ENCODE data around the gene RAB33A.
A peak's percentile ranks its signal among the peaks of the same experiment; 100 is the strongest.

The RAB33A gene

GRCh38 chrX:130173190-130173895, 1.6 kb downstream of the RAB33A start:
- peak overlapping the region; percentile 25; the same call in 1 of the 2 replicates for H3K27ac ChIP-seq
- no peak for TF ChIP-seq ZFX (IDR thresholded peaks at IDR 0.05; ENCODE audit: borderline replicate concordance)

- TF ChIP-seq ZFX (IDR thresholded peaks at IDR 0.05; ENCODE audit: borderline replicate concordance) (no peak), CTCF (IDR thresholded peaks at IDR 0.05) (no peak)
- no peak overlapping the region; the same call in 1 of the 2 replicates for H3K27ac ChIP-seq
Measured at GRCh38 chrX:130174045-130174704, 2.4 kb downstream of the RAB33A start.

GRCh38 chrX:130174937-130175336, 3.2 kb downstream of the RAB33A start:
- TF ChIP-seq CTCF (IDR thresholded peaks at IDR 0.05), result no peak
- TF ChIP-seq ZFX (IDR thresholded peaks at IDR 0.05; ENCODE audit: borderline replicate concordance), result no peak
- no peak overlapping the region for H3K27ac ChIP-seq

- TF ChIP-seq CTCF (IDR thresholded peaks at IDR 0.05) (no peak), ZFX (IDR thresholded peaks at IDR 0.05; ENCODE audit: borderline replicate concordance) (no peak)
- H3K27ac ChIP-seq, result no peak overlapping the region
Measured at GRCh38 chrX:130176354-130176776, 4.6 kb downstream of the RAB33A start.

GRCh38 chrX:130176942-130177341, 5.2 kb downstream of the RAB33A start:
- H3K27ac ChIP-seq, result no peak overlapping the region
- no peak for TF ChIP-seq CTCF (IDR thresholded peaks at IDR 0.05)
- TF ChIP-seq ZFX (IDR thresholded peaks at IDR 0.05; ENCODE audit: borderline replicate concordance), result no peak

GRCh38 chrX:130179170-130179569, 7.4 kb downstream of the RAB33A start:
- no peak overlapping the region for H3K27ac ChIP-seq
- no peak for TF ChIP-seq ZFX (IDR thresholded peaks at IDR 0.05; ENCODE audit: borderline replicate concordance)
- TF ChIP-seq CTCF (IDR thresholded peaks at IDR 0.05), result no peak

- H3K27ac ChIP-seq, result no peak overlapping the region
Measured at GRCh38 chrX:130179579-130180215, 7.9 kb downstream of the RAB33A start.

More at GRCh38 chrX:130179579-130180215, 7.9 kb downstream of the RAB33A start:
- TF ChIP-seq ZFX (IDR thresholded peaks at IDR 0.05; ENCODE audit: borderline replicate concordance) (no peak), CTCF (IDR thresholded peaks at IDR 0.05) (no peak)
